ENCODE results near the gene PTGER1.
"Not testable (repeated sequence)": the region's sequence is repeated elsewhere in the genome, so short reads cannot be mapped to it uniquely, and the experiment has no call there.

Gene PTGER1

DNA sequence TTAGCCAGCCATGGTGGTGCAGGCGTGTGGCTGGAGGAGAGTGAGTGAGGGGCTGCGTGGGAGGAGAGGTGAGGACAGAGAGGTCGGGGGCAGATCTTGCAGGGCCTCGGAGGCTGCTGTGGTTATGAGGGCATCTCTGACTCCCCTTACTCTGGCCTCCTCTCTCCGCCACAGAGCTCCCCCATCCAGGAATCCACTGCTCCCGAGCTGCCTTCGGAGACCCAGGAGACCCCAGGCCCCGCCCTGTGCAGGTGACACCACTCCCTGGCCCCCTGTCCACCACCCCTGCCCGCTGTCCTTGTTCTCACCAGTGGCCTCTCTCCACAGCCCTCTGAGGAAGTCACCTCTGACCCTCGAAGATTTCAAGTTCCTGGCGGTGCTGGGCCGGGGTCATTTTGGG, 7.8 kb downstream of the PTGER1 start:
- H3K9ac ChIP-seq (ENCODE audit: low read length in 5 of 5), result no peak overlapping the region

DNA sequence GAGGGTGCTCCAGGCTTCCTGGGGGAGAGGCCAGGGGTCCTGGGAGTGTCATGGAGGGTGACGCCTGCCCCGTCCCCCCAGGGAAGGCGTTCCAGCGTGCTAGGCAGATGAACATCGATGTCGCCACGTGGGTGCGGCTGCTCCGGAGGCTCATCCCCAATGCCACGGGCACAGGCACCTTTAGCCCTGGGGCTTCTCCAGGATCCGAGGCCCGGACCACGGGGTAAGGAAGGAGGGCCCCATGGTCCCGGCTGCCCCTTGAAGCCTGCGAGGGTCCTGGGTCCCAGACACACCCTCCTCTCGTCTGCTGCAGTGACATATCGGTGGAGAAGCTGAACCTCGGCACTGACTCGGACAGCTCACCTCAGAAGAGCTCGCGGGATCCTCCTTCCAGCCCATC, 11.4 kb downstream of the PTGER1 start:
- H3K36me3 ChIP-seq (ENCODE audit: control insufficient read depth in 5 of 5, insufficient read depth in 5 of 5, low read length in 5 of 5), result peaks cover 7 to 84% (median 68%) of the 10 kb centered on the region in 5 donors
- no peaks in the 10 kb centered on the region for H3K4me1 ChIP-seq (ENCODE audit: control insufficient read depth in 5 of 5, insufficient read depth in 5 of 5, low read length in 5 of 5)

More for the DNA sequence above, 7.8 kb downstream of the PTGER1 start:
- Histone ChIP-seq H3K4me3 (ENCODE audit: low read depth in 1 of 5, low read length in 5 of 5) (no peak overlapping the region), H3K4me1 (ENCODE audit: control insufficient read depth in 5 of 5, insufficient read depth in 5 of 5, low read length in 5 of 5) (peaks cover 0 to 8% (median 6%) of the 10 kb centered on the region in 5 donors), H3K27ac (ENCODE audit: low read depth, low read length) (no peak overlapping the region), H3K27me3 (ENCODE audit: control insufficient read depth in 5 of 5, insufficient read depth in 4 of 5, low read length in 5 of 5) (peaks cover 0 to 1% (median 0%) of the 10 kb centered on the region in 5 donors), H3K9me3 (ENCODE audit: control insufficient read depth in 5 of 5, low read length in 5 of 5) (no peaks in the 10 kb centered on the region), H3K36me3 (ENCODE audit: control insufficient read depth in 5 of 5, insufficient read depth in 5 of 5, low read length in 5 of 5) (peaks cover 0 to 84% (median 69%) of the 10 kb centered on the region in 5 donors)

DNA sequence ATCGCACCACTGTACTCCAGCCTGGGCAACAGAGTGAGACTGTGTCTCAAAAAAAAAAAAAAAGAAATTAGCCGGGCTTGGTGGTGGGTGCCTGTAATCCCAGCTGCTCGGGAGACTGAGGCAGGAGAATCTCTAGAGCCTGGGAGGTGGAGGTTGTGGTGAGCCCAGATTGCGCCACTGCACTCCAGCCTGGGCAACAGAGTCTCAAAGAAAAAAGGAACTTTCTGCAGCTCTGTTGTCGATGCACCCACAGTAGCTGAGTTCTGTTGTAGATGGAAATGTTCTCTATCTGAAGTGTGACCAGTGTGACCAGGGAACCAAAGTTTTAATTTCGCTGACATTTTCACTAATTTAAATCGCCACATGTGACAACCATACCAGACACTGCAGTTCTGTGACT, 12.8 kb downstream of the PTGER1 start:
- H3K4me3 ChIP-seq (ENCODE audit: low read depth in 1 of 5, low read length in 5 of 5); H3K9me3 ChIP-seq (ENCODE audit: control insufficient read depth in 5 of 5, low read length in 5 of 5); H3K9ac ChIP-seq (ENCODE audit: low read length in 5 of 5); H3K4me1 ChIP-seq (ENCODE audit: control insufficient read depth in 5 of 5, insufficient read depth in 5 of 5, low read length in 5 of 5); H3K27ac ChIP-seq (ENCODE audit: low read depth, low read length); H3K27me3 ChIP-seq (ENCODE audit: control insufficient read depth in 5 of 5, insufficient read depth in 4 of 5, low read length in 5 of 5): not testable (repeated sequence)
- H3K36me3 ChIP-seq (ENCODE audit: control insufficient read depth in 5 of 5, insufficient read depth in 5 of 5, low read length in 5 of 5), result peaks cover 7 to 83% (median 62%) of the 10 kb centered on the region in 5 donors

More for the DNA sequence above, 11.4 kb downstream of the PTGER1 start:
- Histone ChIP-seq H3K27me3 (ENCODE audit: control insufficient read depth in 5 of 5, insufficient read depth in 4 of 5, low read length in 5 of 5) (no peaks in the 10 kb centered on the region), H3K4me3 (ENCODE audit: low read depth in 1 of 5, low read length in 5 of 5) (no peak overlapping the region), H3K9me3 (ENCODE audit: control insufficient read depth in 5 of 5, low read length in 5 of 5) (no peaks in the 10 kb centered on the region), H3K9ac (ENCODE audit: low read length in 5 of 5) (no peak overlapping the region), H3K27ac (ENCODE audit: low read depth, low read length) (no peak overlapping the region)

DNA sequence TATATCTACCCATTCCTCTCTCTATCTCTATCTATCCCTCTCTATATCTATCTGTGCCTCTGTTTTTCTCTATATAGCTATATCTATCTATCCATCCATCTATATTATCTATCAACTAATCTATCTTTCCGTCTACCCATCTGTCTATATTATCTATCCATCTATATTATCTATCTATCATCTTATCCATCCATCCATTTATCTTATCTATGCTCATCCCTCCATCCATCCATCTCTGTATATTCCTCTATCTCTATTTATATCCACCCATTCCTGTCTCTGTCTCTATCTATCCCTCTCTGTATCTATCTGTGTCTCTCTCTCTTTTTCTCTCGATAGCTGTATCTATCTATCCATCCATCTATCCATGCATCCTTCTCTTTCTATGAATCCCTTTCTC, 14.2 kb downstream of the PTGER1 start:
- Histone ChIP-seq H3K27me3 (ENCODE audit: control insufficient read depth in 5 of 5, insufficient read depth in 4 of 5, low read length in 5 of 5) (no peaks in the 10 kb centered on the region), H3K36me3 (ENCODE audit: control insufficient read depth in 5 of 5, insufficient read depth in 5 of 5, low read length in 5 of 5) (peaks cover 7 to 81% (median 54%) of the 10 kb centered on the region in 5 donors), H3K4me3 (ENCODE audit: low read depth in 1 of 5, low read length in 5 of 5) (no peak overlapping the region), H3K9me3 (ENCODE audit: control insufficient read depth in 5 of 5, low read length in 5 of 5) (no peaks in the 10 kb centered on the region), H3K27ac (ENCODE audit: low read depth, low read length) (no peak overlapping the region), H3K4me1 (ENCODE audit: control insufficient read depth in 5 of 5, insufficient read depth in 5 of 5, low read length in 5 of 5) (no peaks in the 10 kb centered on the region), H3K9ac (ENCODE audit: low read length in 5 of 5) (no peak overlapping the region)

DNA sequence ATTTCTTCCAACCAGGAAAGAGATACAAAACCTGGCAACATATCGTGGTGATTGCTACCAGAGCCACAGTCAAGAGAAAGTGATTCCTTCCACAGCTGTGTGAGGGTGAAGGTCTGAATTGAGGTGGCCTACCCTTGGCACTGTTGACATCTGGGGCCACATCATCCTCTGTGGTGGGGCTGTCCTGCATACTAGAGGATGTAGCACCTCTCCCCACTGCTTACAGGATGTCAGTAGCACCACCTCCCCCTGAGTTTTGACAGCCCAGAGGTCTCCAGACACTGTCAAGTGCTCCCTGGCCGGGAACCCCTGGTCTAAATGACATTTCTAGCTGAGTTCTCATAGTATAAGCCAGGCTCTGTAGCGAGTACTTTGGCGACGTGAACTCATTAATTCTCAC, 15.5 kb downstream of the PTGER1 start:
- Histone ChIP-seq H3K4me3 (ENCODE audit: low read depth in 1 of 5, low read length in 5 of 5) (no peak overlapping the region), H3K36me3 (ENCODE audit: control insufficient read depth in 5 of 5, insufficient read depth in 5 of 5, low read length in 5 of 5) (peaks cover 7 to 80% (median 53%) of the 10 kb centered on the region in 5 donors), H3K9me3 (ENCODE audit: control insufficient read depth in 5 of 5, low read length in 5 of 5) (no peaks in the 10 kb centered on the region), H3K27me3 (ENCODE audit: control insufficient read depth in 5 of 5, insufficient read depth in 4 of 5, low read length in 5 of 5) (no peaks in the 10 kb centered on the region), H3K9ac (ENCODE audit: low read length in 5 of 5) (no peak overlapping the region), H3K27ac (ENCODE audit: low read depth, low read length) (no peak overlapping the region), H3K4me1 (ENCODE audit: control insufficient read depth in 5 of 5, insufficient read depth in 5 of 5, low read length in 5 of 5) (no peaks in the 10 kb centered on the region)

DNA sequence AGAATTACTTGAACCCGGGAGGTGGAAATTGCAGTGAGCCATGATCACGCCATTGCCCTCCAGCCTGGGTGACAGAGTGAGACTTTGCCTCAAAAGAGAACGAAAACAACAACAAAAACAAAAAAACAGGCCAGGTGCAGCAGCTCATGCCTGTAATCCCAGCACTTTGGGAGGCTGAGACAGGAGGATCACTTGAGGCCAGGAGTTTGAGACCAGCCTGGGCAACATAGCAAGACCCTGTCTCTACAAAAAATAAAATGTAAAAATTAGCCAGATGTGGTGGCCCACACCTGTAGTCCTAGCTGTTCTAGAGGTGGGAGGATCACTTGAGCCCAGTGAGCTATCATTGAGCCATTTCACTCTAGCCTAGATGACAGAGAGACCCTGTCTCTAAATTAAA, 22.9 kb downstream of the PTGER1 start:
- not testable (repeated sequence) for H3K27ac ChIP-seq (ENCODE audit: low read depth, low read length); H3K9ac ChIP-seq (ENCODE audit: low read length in 5 of 5); H3K27me3 ChIP-seq (ENCODE audit: control insufficient read depth in 5 of 5, insufficient read depth in 4 of 5, low read length in 5 of 5); H3K4me3 ChIP-seq (ENCODE audit: low read depth in 1 of 5, low read length in 5 of 5); H3K9me3 ChIP-seq (ENCODE audit: control insufficient read depth in 5 of 5, low read length in 5 of 5); H3K4me1 ChIP-seq (ENCODE audit: control insufficient read depth in 5 of 5, insufficient read depth in 5 of 5, low read length in 5 of 5)
- peaks cover 3 to 81% (median 52%) of the 10 kb centered on the region in 5 donors for H3K36me3 ChIP-seq (ENCODE audit: control insufficient read depth in 5 of 5, insufficient read depth in 5 of 5, low read length in 5 of 5)

DNA sequence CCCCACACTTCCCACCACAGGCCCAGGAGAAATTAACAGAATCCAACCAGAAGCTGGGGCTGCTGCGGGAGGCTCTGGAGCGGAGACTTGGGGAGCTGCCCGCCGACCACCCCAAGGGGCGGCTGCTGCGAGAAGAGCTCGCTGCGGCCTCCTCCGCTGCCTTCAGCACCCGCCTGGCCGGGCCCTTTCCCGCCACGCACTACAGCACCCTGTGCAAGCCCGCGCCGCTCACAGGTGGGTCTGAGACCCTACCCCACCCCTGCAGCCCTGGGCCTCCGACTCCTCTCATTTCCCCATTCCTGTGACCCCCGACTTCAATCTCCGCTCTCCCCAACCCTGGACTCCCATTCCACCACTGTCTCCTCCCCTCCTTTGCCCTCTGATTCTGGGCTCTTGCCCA, 24.3 kb downstream of the PTGER1 start:
- peaks cover 3 to 87% (median 66%) of the 10 kb centered on the region in 5 donors for H3K36me3 ChIP-seq (ENCODE audit: control insufficient read depth in 5 of 5, insufficient read depth in 5 of 5, low read length in 5 of 5)
- no peaks in the 10 kb centered on the region for H3K9me3 ChIP-seq (ENCODE audit: control insufficient read depth in 5 of 5, low read length in 5 of 5)
- H3K27me3 ChIP-seq (ENCODE audit: control insufficient read depth in 5 of 5, insufficient read depth in 4 of 5, low read length in 5 of 5), result no peaks in the 10 kb centered on the region
- no peak overlapping the region for H3K4me3 ChIP-seq (ENCODE audit: low read depth in 1 of 5, low read length in 5 of 5)
- H3K9ac ChIP-seq (ENCODE audit: low read length in 5 of 5), result no peak overlapping the region
- no peaks in the 10 kb centered on the region for H3K4me1 ChIP-seq (ENCODE audit: control insufficient read depth in 5 of 5, insufficient read depth in 5 of 5, low read length in 5 of 5)
- H3K27ac ChIP-seq (ENCODE audit: low read depth, low read length), result no peak overlapping the region

DNA sequence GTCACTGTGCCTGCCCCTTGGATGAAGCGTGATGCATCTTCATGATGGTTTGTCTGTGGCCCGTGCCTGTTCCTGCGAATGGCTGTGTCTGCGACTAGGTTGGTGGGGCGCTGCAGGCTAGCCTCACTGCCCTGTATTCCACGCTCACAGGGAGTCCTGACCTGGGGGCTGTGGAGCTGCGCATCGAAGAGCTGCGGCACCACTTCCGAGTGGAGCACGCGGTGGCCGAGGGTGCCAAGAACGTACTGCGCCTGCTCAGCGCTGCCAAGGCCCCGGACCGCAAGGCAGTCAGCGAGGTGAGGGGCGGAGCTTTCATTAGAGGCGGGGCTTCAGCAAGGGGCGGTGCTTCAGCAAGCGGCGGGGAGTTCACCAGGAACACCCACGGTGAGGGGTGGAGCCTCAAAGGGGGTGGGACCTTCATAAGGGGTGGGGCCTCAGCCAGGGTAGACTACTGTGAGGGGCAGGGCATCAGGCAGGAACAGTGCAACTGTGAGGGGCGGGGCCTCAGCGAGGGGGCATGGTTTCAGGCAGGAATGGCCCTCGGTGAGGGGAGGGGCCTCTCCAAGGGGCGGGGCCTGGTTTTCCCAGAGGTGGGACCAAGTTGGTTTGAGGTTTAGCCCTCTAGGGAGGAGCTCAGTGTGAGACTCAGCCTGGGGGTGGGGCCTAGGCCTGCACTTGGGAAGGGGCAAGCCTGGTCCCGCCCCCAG, 24.8 kb downstream of the PTGER1 start:
- Histone ChIP-seq H3K27ac (ENCODE audit: low read depth, low read length) (no peak overlapping the region), H3K9ac (ENCODE audit: low read length in 5 of 5) (no peak overlapping the region), H3K4me3 (ENCODE audit: low read depth in 1 of 5, low read length in 5 of 5) (no peak overlapping the region), H3K4me1 (ENCODE audit: control insufficient read depth in 5 of 5, insufficient read depth in 5 of 5, low read length in 5 of 5) (no peaks in the 10 kb centered on the region), H3K36me3 (ENCODE audit: control insufficient read depth in 5 of 5, insufficient read depth in 5 of 5, low read length in 5 of 5) (peaks cover 3 to 86% (median 68%) of the 10 kb centered on the region in 5 donors), H3K27me3 (ENCODE audit: control insufficient read depth in 5 of 5, insufficient read depth in 4 of 5, low read length in 5 of 5) (no peaks in the 10 kb centered on the region), H3K9me3 (ENCODE audit: control insufficient read depth in 5 of 5, low read length in 5 of 5) (no peaks in the 10 kb centered on the region)

DNA sequence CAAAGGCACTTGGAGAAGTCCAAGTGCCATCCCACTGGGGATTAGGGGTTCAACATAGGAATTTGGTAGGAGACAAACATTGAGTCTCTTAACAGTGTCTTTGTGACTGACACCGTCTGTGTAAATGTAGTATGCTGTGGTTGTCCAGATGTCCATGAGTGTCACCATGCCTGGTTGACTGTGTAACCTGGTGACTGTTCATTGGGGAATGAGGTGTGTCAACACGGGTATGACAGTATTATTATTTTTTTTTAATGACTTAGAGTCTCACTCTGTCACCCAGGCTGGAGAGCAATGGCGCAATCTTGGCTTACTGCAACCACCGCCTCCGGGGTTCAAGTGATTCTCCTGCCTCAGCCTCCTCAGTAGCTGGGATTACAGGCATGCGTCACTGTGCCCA, 25.8 kb downstream of the PTGER1 start:
- Histone ChIP-seq H3K27me3 (ENCODE audit: control insufficient read depth in 5 of 5, insufficient read depth in 4 of 5, low read length in 5 of 5) (no peaks in the 10 kb centered on the region), H3K9ac (ENCODE audit: low read length in 5 of 5) (no peak overlapping the region), H3K4me3 (ENCODE audit: low read depth in 1 of 5, low read length in 5 of 5) (no peak overlapping the region), H3K9me3 (ENCODE audit: control insufficient read depth in 5 of 5, low read length in 5 of 5) (no peaks in the 10 kb centered on the region), H3K4me1 (ENCODE audit: control insufficient read depth in 5 of 5, insufficient read depth in 5 of 5, low read length in 5 of 5) (no peaks in the 10 kb centered on the region), H3K36me3 (ENCODE audit: control insufficient read depth in 5 of 5, insufficient read depth in 5 of 5, low read length in 5 of 5) (peaks cover 0 to 84% (median 69%) of the 10 kb centered on the region in 5 donors), H3K27ac (ENCODE audit: low read depth, low read length) (no peak overlapping the region)

DNA sequence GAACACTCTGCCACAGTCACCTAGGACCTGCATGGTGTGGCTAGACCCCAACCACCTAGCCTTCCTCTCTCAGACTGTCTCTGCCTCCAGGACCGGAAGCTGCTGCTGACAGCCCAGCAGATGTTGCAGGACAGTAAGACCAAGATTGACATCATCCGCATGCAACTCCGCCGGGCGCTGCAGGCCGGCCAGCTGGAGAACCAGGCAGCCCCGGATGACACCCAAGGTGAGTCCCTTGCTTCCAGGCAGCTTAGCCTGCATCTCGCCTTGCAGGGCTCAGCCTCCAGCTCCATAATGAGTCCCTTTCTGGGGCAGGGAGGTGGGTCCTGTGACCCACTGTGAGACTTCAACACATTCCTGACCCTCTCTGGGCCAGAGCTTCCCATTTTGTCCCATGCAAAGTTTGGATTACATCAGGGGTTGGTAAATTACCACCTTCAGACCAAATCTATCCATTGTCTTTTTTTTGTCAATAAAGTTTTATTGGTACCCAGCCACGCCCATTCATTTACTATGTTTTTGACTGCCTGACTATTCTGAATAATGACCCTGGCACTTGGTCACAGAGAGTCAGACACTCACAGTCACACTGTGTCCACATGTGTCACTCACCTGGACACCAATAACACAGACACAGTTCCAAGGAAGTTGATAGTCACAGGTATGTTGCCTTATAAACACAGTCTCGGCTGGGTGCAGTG, 28.7 kb downstream of the PTGER1 start:
- Histone ChIP-seq H3K27ac (ENCODE audit: low read depth, low read length) (no peak overlapping the region), H3K4me3 (ENCODE audit: low read depth in 1 of 5, low read length in 5 of 5) (no peak overlapping the region), H3K4me1 (ENCODE audit: control insufficient read depth in 5 of 5, insufficient read depth in 5 of 5, low read length in 5 of 5) (peaks cover 0 to 2% (median 0%) of the 10 kb centered on the region in 5 donors), H3K9ac (ENCODE audit: low read length in 5 of 5) (no peak overlapping the region), H3K27me3 (ENCODE audit: control insufficient read depth in 5 of 5, insufficient read depth in 4 of 5, low read length in 5 of 5) (no peaks in the 10 kb centered on the region), H3K36me3 (ENCODE audit: control insufficient read depth in 5 of 5, insufficient read depth in 5 of 5, low read length in 5 of 5) (peaks cover 0 to 93% (median 81%) of the 10 kb centered on the region in 5 donors), H3K9me3 (ENCODE audit: control insufficient read depth in 5 of 5, low read length in 5 of 5) (no peaks in the 10 kb centered on the region)

Data from subcutaneous abdominal adipose tissue (tissue), 5 donors.